H9 (cell line): Measurements from ENCODE around the gene BLNK. TPM values are rescaled to one million over a fixed set of nuclear protein-coding genes. Genes with fewer than 3 reads are reported as not detected.

Experiments used
- DNase-seq: peaks from one replicate; pipeline ENCODE4 v3.0.0-alpha.2; 2017
- H2AFZ ChIP-seq: one replicate; pipeline ENCODE4 v1.6.1; 2013; ENCODE audit warnings: mild to moderate bottlenecking, low read length, control low read depth, moderate library complexity
- H2AK5ac ChIP-seq: 2 replicates; pipeline ENCODE4 v1.6.1; 2013; ENCODE audit warnings: low read length, control low read depth, mixed read lengths; ENCODE audit not compliant: insufficient read length
- H2BK120ac ChIP-seq: one replicate; pipeline ENCODE4 v1.6.1; 2013; ENCODE audit warnings: low read depth, mild to moderate bottlenecking, low read length, control low read depth, inconsistent platforms; ENCODE audit not compliant: poor library complexity, severe bottlenecking
- H2BK12ac ChIP-seq: 2 replicates; pipeline ENCODE4 v1.6.1; 2013; ENCODE audit warnings: low read length, control low read depth, mixed read lengths, low read depth; ENCODE audit not compliant: insufficient read length
- H2BK15ac ChIP-seq: 2 replicates; pipeline ENCODE4 v1.6.1; 2013; ENCODE audit warnings: low read depth, low read length, control low read depth
- H2BK20ac ChIP-seq: one replicate; pipeline ENCODE4 v1.6.1; 2013; ENCODE audit warnings: low read depth, mild to moderate bottlenecking, low read length, control low read depth, inconsistent platforms; ENCODE audit not compliant: poor library complexity, severe bottlenecking
- H2BK5ac ChIP-seq: 2 replicates; pipeline ENCODE4 v1.6.1; 2013; ENCODE audit warnings: low read length, control low read depth, mixed read lengths; ENCODE audit not compliant: insufficient read length
- H3K14ac ChIP-seq: 2 replicates; pipeline ENCODE4 v1.6.1; 2013; ENCODE audit warnings: low read length, control low read depth; ENCODE audit not compliant: insufficient read depth
- H3K18ac ChIP-seq: 2 replicates; pipeline ENCODE4 v1.6.1; 2013; ENCODE audit warnings: low read depth, mild to moderate bottlenecking, mixed read lengths, low read length, control low read depth; ENCODE audit not compliant: insufficient read length
- H3K23ac ChIP-seq: 2 replicates; pipeline ENCODE4 v1.6.1; 2013; ENCODE audit warnings: low read length, control low read depth, mixed read lengths, low read depth; ENCODE audit not compliant: insufficient read length
- H3K23me2 ChIP-seq: 2 replicates; pipeline ENCODE4 v1.6.1; 2013; ENCODE audit warnings: low read depth, mild to moderate bottlenecking, mixed read lengths, low read length, control low read depth; ENCODE audit not compliant: insufficient read length, poor library complexity, severe bottlenecking
- H3K27ac ChIP-seq: 2 replicates; pipeline ENCODE4 v1.5.1; 2013; ENCODE audit warnings: low read length, control low read depth, mixed read lengths, low read depth; ENCODE audit not compliant: insufficient read length
- H3K27me3 ChIP-seq: 2 replicates; pipeline ENCODE4 v1.6.1; 2013; ENCODE audit warnings: low read length, control low read depth, inconsistent platforms; ENCODE audit not compliant: insufficient read depth
- H3K4ac ChIP-seq: 2 replicates; pipeline ENCODE4 v1.6.1; 2013; ENCODE audit warnings: low read depth, mild to moderate bottlenecking, control low read depth, inconsistent platforms, low read length, moderate library complexity
- H3K4me1 ChIP-seq: 2 replicates; pipeline ENCODE4 v1.6.1; 2013; ENCODE audit warnings: low read length, control low read depth, inconsistent platforms; ENCODE audit not compliant: insufficient read depth
- H3K4me2 ChIP-seq: 2 replicates; pipeline ENCODE4 v1.6.1; 2013; ENCODE audit warnings: low read length, control low read depth, mixed read lengths; ENCODE audit not compliant: insufficient read length, insufficient read depth
- H3K56ac ChIP-seq: 2 replicates; pipeline ENCODE4 v1.6.1; 2013; ENCODE audit warnings: low read depth, mild to moderate bottlenecking, mixed read lengths, low read length, control low read depth; ENCODE audit not compliant: insufficient read length
- H3K79me1 ChIP-seq: 2 replicates; pipeline ENCODE4 v1.6.1; 2013; ENCODE audit warnings: low read depth, mild to moderate bottlenecking, moderate library complexity, low read length, control low read depth, inconsistent platforms; ENCODE audit not compliant: insufficient read depth, poor library complexity, severe bottlenecking
- H3K79me2 ChIP-seq: 2 replicates; pipeline ENCODE4 v1.6.1; 2013; ENCODE audit warnings: low read length, control low read depth, inconsistent platforms; ENCODE audit not compliant: insufficient read depth
- H3K9ac ChIP-seq: 2 replicates; pipeline ENCODE4 v1.6.1; 2013; ENCODE audit warnings: low read length, control low read depth, mixed read lengths; ENCODE audit not compliant: insufficient read length; ENCODE audit errors: extremely low read depth
- H3K9me3 ChIP-seq: one replicate; pipeline ENCODE4 v1.6.1; 2013; ENCODE audit warnings: low read depth, low read length, inconsistent platforms; ENCODE audit not compliant: control insufficient read depth
- H3T11ph ChIP-seq: one replicate; pipeline ENCODE4 v1.6.1; 2013; ENCODE audit warnings: mild to moderate bottlenecking, low read length, control low read depth, inconsistent platforms
- H4K20me1 ChIP-seq: one replicate; pipeline ENCODE4 v1.6.1; 2013; ENCODE audit not compliant: control insufficient read depth, insufficient read length, insufficient read depth
- H4K5ac ChIP-seq: 2 replicates; pipeline ENCODE4 v1.6.1; 2013; ENCODE audit warnings: low read depth, mild to moderate bottlenecking, mixed read lengths, low read length, control low read depth; ENCODE audit not compliant: insufficient read length
- H4K8ac ChIP-seq: replicated peaks from 2 replicates; pipeline ENCODE4 v1.6.1; 2013; ENCODE audit warnings: low read length, control low read depth, mixed read lengths, low read depth; ENCODE audit not compliant: insufficient read length
- H4K91ac ChIP-seq: 2 replicates; pipeline ENCODE4 v1.6.1; 2013; ENCODE audit warnings: low read depth, mild to moderate bottlenecking, moderate library complexity, mixed read lengths, low read length, control low read depth; ENCODE audit not compliant: insufficient read length
- H3K27ac Mint-ChIP-seq, 3 experiments: 2 replicates in 2 of 3; 3 replicates in 1 of 3; pipeline ENCODE4 v1.8.0; 2020 to 2021; ENCODE audit warnings: mixed read lengths in 3 of 3, mild to moderate bottlenecking in 1 of 3, moderate library complexity in 1 of 3
- H3K27me3 Mint-ChIP-seq: 2 replicates; pipeline ENCODE4 v1.8.0; 2021; ENCODE audit warnings: low read depth, mild to moderate bottlenecking, moderate library complexity, mixed read lengths
- H3K36me3 Mint-ChIP-seq, 3 experiments: 2 replicates in 2 of 3; 3 replicates in 1 of 3; pipeline ENCODE4 v1.8.0; 2020 to 2021; ENCODE audit warnings: low read depth in 3 of 3, mixed read lengths in 3 of 3; ENCODE audit not compliant: insufficient read depth in 1 of 3
- H3K4me1 Mint-ChIP-seq, 2 experiments: 2 replicates each; pipeline ENCODE4 v1.8.0; 2020; ENCODE audit warnings: mixed read lengths in 2 of 2
- H3K4me3 Mint-ChIP-seq, 2 experiments: 2 replicates in 1 of 2; 3 replicates in 1 of 2; pipeline ENCODE4 v1.8.0; 2020 to 2021; ENCODE audit warnings: mild to moderate bottlenecking in 2 of 2, mixed read lengths in 2 of 2, moderate library complexity in 1 of 2
- H3K9me3 Mint-ChIP-seq, 2 experiments: 2 replicates in 1 of 2; 3 replicates in 1 of 2; pipeline ENCODE4 v1.8.0; 2020; ENCODE audit warnings: mild to moderate bottlenecking in 2 of 2, mixed read lengths in 2 of 2, moderate library complexity in 1 of 2
- WGBS: extraction: QIAGEN DNeasy Blood & Tissue Kit; methylation state at CpG from one replicate; pipeline ENCODE4 v1.1.7; 2013; ENCODE audit warnings: missing lambda C conversion rate, low lambda C conversion rate, mixed read lengths; ENCODE audit not compliant: insufficient read length; ENCODE audit errors: extremely low coverage; 5-methylcytosine and 5-hydroxymethylcytosine counted together
- total RNA-seq: library from RNA; stranded (reverse); gene quantifications from 2 replicates; pipeline ENCODE4 v1.2.1, GENCODE V29; 2021
- TF ChIP-seq, protein P1 (sequence below): fragments of 200-600 bp; sonication (generic); conservative IDR thresholded peaks from 3 replicates; pipeline ENCODE4 v1.8.0; 2021; ENCODE audit warnings: antibody characterized with exemption, mild to moderate bottlenecking

BLNK gene
- total RNA-seq, 1 experiment from 2014 or later: not detected

DNA sequence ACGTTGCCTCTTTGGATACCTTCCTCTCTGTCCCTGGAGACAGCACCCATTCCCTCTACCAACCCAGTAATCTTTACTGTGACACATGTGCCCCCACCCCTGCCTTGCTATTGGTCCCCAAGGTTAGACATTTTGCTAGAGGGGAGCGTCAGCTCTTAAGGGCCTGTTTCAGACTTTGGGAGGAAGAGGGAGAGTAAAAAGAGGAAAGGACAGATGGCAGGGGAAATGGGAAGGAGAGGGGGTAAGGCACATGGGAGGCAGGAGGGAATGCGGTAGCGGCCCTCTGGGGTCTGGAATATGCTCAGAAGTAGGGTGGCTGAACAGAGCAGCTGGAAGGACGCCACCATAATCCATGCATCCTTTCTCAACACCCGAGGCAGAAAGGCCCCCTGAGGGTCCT is 12.2 kb downstream of the BLNK start:
- H3K9me3 Mint-ChIP-seq: no peaks in the 10 kb centered on the region; a peak in 1 of 5 replicates
- no peak overlapping the region for H2AK5ac ChIP-seq
- no peaks in the 10 kb centered on the region for H4K20me1 ChIP-seq

More for the DNA sequence above, 12.2 kb downstream of the BLNK start:
- H3K23me2 ChIP-seq: no peaks in the 10 kb centered on the region
- no peak overlapping the region for H2AFZ ChIP-seq
- H2BK15ac ChIP-seq: no peak overlapping the region
- no CpG with 5 or more reads among the region's 6 CpGs for WGBS
- no peak overlapping the region for H3K27ac ChIP-seq
- H3K56ac ChIP-seq: no peak overlapping the region
- TF ChIP-seq, protein P1, sequence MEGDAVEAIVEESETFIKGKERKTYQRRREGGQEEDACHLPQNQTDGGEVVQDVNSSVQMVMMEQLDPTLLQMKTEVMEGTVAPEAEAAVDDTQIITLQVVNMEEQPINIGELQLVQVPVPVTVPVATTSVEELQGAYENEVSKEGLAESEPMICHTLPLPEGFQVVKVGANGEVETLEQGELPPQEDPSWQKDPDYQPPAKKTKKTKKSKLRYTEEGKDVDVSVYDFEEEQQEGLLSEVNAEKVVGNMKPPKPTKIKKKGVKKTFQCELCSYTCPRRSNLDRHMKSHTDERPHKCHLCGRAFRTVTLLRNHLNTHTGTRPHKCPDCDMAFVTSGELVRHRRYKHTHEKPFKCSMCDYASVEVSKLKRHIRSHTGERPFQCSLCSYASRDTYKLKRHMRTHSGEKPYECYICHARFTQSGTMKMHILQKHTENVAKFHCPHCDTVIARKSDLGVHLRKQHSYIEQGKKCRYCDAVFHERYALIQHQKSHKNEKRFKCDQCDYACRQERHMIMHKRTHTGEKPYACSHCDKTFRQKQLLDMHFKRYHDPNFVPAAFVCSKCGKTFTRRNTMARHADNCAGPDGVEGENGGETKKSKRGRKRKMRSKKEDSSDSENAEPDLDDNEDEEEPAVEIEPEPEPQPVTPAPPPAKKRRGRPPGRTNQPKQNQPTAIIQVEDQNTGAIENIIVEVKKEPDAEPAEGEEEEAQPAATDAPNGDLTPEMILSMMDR: no peak
- H3K4me2 ChIP-seq: no peak overlapping the region
- peaks cover 20% of the 10 kb centered on the region in 2 experiments for H3K4me1 Mint-ChIP-seq
- H3K27ac Mint-ChIP-seq: no peak overlapping the region; a peak in 1 of 7 replicates
- no peak overlapping the region for H3K9ac ChIP-seq
- H3K18ac ChIP-seq: no peak overlapping the region
- H3K4me1 ChIP-seq: no peaks in the 10 kb centered on the region; the same call in 1 of the 2 replicates
- no peak overlapping the region for H3K23ac ChIP-seq
- no peak overlapping the region for H4K91ac ChIP-seq
- no peak for DNase-seq
- no peak overlapping the region for H4K8ac ChIP-seq
- no peak overlapping the region for H2BK5ac ChIP-seq
- no peaks in the 10 kb centered on the region for H3K9me3 ChIP-seq
- H3K79me1 ChIP-seq: no peaks in the 10 kb centered on the region
- H3K4ac ChIP-seq: no peak overlapping the region
- no peak overlapping the region for H3K14ac ChIP-seq
- no peak overlapping the region for H2BK20ac ChIP-seq
- no peak overlapping the region for H2BK120ac ChIP-seq
- H3K36me3 Mint-ChIP-seq: no peaks in the 10 kb centered on the region
- no peak overlapping the region for H3T11ph ChIP-seq
- no peak overlapping the region for H2BK12ac ChIP-seq
- no peaks in the 10 kb centered on the region for H3K79me2 ChIP-seq
- no peak overlapping the region for H3K4me3 Mint-ChIP-seq
- H4K5ac ChIP-seq: no peak overlapping the region
- no peaks in the 10 kb centered on the region for H3K27me3 Mint-ChIP-seq
- no peaks in the 10 kb centered on the region for H3K27me3 ChIP-seq
